OCI-LY1 (cell line): ENCODE data around the gene USP24.

Experiments
- EZH2 ChIP-seq: fragments of 200-600 bp; sonication (generic), shearing (Covaris generic); IDR thresholded peaks from 2 replicates; pipeline ENCODE4 v1.8.0; 2017; ENCODE audit warnings: borderline replicate concordance, mixed run types, mild to moderate bottlenecking, antibody characterized with exemption, low read length, moderate library complexity, mixed read lengths
- TF ChIP-seq, protein P1 (sequence below): fragments of 200-600 bp; sonication (generic), shearing (Covaris generic); IDR thresholded peaks from 2 replicates; pipeline ENCODE4 v1.5.1; 2017; ENCODE audit warnings: mild to moderate bottlenecking, antibody characterized with exemption, low read length, moderate library complexity, mixed read lengths

DNA sequence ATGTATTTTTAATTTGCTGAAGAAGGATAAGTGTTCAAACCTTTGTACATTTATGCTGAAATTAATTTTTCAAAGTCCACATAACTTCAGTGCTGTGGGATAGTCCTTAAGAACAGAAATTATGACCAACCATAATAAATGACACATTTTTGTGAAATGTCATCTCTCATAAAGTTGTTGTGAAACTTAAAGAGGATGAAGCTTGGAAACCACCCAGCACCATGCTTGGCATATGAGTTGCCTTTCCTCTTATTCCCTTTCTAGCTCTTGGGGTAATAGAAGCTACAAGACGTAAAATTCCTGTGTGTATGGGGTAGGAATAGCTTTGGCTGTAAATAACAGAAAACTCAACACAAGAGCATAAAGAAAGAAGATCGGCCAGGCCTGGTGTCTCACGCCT, 18.9 kb upstream of the USP24 start:
- TF ChIP-seq, protein P1, sequence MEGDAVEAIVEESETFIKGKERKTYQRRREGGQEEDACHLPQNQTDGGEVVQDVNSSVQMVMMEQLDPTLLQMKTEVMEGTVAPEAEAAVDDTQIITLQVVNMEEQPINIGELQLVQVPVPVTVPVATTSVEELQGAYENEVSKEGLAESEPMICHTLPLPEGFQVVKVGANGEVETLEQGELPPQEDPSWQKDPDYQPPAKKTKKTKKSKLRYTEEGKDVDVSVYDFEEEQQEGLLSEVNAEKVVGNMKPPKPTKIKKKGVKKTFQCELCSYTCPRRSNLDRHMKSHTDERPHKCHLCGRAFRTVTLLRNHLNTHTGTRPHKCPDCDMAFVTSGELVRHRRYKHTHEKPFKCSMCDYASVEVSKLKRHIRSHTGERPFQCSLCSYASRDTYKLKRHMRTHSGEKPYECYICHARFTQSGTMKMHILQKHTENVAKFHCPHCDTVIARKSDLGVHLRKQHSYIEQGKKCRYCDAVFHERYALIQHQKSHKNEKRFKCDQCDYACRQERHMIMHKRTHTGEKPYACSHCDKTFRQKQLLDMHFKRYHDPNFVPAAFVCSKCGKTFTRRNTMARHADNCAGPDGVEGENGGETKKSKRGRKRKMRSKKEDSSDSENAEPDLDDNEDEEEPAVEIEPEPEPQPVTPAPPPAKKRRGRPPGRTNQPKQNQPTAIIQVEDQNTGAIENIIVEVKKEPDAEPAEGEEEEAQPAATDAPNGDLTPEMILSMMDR, result no peak
- no peak for TF ChIP-seq EZH2
